NCI-H526 (cell line): ENCODE measurements around the gene RERG.

Source experiments
- DNase-seq, 2 experiments: peaks; one replicate each; lab custom pipeline; 2025; lab: John Stamatoyannopoulos, UW

RERG gene

DNA sequence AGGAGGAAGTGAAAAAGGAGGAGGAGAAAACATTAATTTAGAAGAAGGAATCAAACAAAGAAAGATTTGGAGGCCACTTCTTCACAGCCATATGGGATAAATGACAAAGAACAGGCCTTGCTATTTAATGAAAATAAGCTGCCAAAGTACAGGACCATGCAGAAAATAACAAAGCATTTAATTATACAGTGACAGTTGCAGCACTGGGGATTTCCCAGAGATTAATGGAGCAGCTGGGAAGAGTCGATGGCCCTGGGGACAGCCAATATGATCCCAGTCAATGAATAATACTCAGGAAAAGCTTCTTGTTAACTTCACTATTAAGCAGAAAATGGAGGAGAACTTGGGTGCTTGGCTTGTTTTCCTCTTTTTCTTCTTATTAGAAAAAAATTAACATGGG lies 34.6 kb downstream of the RERG start:
- DNase-seq: no peak

DNA sequence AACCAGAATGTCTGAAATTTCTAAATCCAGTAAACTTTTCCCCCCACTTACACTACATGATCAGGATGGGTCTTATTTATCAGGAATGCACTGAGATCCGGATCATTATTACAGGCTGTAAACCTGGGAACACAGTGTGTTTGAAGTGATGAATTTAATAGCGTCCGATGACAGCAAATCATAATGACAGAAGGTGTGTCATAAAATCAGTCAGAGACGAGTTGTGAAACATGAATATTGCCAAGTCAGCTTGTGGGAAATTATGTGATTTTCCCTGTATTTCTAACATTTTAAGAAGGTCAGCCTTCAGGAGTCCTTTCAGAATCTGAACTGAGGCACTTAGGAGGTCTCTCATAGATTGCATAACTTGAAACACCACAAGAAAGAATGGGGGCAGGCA lies 36.7 kb downstream of the RERG start:
- DNase-seq: no peak

DNA sequence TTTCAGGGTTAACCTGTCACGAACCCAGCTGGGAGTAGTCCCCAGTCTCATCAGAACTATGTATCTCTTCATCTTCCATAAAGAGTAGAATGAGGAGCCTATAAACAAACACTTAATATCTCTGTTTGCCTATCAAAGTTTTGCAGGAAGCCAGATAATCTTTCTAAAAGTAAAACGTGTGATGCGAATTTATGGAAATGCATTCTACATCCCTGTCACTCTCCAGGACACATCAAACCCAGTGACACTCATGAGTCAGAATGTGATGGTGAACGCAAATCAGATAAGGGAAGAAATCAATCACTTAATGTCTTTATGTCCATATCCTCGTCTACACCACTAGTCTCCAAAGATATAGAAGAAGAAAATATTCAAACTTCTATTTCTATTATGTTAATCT lies 37.4 kb downstream of the RERG start:
- no peak for DNase-seq

DNA sequence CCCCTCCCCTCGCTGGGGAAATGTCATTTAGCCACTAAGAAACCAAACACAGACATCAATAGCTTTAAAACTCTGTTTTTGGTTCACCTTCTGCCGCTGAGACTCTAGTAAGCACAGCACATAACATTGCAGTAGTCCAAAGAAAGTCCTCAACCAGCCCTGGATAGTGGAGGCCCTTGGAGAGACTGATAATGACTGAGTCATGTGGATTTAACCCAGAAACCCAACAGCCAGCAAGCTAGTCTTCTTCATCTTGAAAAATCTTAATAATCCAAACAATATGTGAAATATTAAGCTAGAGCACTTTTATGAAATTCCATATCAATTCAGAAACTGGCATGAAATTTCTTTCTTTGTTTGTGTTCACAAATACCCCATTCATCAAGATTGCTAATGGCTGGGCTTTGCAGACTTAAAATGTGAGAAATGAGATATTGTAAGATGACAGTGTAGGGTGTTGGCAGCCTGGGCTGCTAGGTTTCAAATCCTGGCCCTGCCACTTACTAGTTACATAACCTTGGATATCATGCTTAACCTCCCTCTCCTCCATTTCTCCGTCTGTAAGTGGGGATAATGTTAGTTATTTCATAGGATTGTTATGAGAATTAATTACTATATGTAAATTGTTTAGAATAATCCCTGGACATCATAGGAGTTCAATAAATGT lies 40.1 kb downstream of the RERG start:
- DNase-seq: no peak

DNA sequence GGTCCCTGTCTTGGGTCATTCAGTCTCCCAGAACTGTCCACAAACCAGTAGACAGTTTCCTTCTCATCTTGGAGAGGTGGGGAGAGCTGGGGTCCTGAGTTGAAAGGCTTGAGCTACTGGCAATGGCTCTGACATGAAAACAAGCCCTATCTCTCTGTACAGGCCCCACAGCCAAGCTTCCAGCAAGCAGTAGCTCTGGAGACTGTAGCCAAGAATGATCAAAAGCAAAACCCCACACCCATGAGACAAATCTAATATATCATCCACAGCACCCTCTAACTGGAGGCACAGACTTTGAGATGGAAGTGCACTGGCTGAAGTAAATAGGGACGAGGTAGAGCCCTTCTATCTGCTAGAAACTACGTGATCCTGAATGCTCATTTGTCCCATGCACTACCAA lies 40.9 kb downstream of the RERG start:
- no peak for DNase-seq

DNA sequence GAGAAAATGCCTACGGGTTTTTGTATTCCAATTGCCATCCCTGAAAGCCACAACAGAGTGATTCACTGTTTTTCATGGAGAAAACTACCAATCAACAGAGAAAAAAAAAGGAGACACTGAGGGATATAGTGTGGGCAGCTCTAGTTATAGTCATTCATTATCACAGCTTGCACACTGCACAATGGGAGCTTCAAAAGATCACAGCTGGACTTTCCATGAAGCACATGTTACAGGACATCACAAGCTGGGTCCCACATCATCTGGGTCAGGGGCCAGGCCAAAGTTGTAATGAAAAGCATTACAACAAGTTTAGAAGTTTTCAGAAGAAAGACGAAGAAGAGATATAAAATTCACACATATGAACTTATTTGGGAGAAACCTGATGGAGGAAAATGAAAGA lies 41.5 kb downstream of the RERG start:
- no peak for DNase-seq

DNA sequence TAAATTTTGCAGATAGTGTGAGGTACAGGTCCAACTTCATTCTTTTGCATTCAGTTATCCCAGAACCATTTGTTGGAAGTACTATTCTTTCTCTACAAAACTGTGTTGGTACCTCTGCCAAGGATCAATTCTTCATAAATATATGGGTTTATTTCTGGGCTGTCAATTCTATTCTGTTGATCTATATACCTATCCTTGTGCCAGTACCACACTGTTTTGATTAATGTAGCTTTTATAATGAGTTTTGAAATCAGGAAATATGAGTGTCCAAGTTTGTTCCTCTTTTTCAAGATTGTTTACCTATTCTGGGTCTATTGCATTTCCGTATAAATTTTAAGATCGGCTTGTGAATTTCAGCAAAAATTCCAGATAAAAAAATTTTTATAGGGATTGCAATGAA lies 48.1 kb downstream of the RERG start:
- DNase-seq: no peak

DNA sequence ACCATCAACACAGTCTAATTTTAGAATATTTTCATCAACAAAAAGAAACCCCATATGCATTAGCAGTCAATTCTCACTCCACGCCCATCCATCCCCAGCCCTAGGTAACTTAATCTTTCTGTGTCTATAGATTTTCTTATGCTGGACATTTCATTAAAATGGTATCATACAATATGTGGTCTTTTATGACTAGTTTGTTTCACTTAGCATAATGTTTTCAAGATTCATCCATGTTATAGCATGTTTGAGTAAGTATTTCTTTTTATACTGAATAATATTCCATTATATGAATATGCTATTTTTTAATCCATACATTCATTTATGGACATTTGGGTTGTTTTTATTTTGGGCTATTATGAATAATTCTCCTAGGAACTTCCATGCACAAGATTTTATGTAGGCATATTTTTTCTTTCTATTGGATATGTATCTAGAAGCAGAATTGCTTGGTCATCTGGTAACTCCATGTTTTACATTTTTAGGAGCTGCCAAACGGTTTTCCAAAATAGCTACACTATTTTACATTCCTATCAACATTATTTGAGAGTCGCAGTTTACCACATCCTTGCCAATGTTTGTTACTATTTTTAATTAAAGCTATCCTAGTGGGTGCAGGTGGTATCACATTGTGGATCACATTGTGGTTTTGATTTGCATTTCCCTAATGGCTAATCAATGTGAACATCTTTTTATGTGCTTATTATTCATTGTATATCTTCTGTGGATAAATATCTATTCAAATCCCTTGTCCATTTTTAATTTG lies 49.0 kb downstream of the RERG start:
- DNase-seq: peak; percentile 42 to 47

DNA sequence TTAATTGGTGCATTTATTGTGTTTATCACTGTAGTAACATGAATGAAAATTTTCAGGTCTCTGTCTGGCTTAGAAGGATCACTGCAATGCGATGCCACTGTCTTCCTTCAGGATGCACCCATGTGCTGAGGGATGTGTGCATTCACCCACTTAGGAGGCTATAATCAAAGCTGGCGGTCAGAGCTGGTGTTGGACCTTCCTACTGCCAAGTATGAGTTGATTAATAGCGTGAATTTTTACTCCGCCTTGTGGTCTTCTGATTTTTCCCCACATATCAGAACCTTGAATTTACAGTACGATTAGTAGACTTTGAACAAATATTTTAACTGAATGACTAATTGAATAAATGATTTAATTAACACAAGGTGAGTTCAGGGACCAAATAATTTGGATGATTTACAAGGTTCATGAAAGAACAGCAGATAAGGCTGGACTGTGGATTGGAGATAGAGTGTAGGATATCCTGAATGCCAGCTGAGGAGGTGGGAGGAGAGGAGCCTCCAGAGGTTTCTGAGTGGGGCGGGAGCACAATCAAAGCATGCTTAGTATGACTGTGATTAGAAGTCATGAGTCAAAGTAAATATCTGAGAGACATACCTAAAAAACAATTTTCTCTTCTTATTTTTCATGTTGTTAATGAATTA lies 50.1 kb downstream of the RERG start:
- no peak for DNase-seq

DNA sequence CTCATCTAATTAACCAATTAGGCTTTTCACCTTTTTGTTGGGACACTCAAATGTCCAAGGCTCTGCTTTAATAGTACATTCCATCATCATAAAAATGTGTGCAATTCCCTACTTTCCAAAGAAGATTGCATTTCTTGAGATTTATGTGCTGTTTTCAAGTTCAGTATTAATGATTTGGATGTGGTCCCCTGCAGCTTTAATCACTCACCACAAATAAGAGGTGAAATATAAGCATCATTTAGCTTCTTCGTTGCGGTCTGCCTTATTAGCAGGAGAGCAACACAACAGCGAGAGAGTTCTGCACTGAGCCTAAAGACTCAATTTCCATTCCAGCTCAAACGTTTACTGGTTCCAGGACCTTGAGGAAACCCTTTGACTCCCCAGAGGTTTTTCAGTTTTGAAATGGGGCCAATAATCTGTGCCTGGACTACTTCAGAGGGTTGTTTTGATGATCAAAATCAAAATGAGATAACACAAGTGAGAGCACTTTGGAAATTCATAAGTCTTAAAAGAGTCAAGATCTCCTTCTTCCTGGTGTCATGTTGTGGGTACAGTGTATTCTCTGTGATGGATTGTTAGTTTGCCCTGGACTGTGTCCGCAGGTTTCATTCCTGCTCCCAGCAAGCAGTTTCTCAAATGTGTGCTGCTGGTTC lies 53.1 kb downstream of the RERG start:
- no peak for DNase-seq

DNA sequence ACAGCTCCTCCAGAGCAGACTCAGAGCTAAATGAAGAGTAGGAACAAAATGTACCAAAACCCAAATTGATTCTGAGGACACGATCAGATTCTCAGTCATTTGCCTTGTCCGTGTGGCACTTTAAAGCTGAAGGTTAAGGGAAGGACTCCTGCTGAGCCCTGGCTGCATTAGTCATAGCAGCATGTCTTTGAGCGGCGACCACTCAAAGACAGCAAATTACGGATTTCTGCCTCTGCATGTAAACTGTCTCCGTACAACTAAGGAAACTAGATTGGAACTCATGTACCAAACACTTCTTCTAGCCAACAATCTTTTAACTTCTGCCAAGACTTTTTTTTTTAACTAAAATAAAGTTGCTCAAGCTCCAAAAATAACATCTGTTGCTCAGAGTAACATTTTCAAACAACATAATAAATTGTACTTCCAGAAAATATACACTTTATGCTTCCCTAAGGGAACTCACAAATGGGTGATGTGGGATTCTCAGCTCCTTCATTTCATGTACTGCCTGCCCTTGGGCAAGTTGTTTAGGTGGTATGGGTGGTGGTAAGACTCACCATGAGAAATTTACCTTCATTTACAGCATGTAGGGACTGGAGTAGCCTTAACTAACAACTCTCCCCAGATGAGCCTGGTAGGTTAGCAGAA lies 56.1 kb downstream of the RERG start:
- DNase-seq: no peak

DNA sequence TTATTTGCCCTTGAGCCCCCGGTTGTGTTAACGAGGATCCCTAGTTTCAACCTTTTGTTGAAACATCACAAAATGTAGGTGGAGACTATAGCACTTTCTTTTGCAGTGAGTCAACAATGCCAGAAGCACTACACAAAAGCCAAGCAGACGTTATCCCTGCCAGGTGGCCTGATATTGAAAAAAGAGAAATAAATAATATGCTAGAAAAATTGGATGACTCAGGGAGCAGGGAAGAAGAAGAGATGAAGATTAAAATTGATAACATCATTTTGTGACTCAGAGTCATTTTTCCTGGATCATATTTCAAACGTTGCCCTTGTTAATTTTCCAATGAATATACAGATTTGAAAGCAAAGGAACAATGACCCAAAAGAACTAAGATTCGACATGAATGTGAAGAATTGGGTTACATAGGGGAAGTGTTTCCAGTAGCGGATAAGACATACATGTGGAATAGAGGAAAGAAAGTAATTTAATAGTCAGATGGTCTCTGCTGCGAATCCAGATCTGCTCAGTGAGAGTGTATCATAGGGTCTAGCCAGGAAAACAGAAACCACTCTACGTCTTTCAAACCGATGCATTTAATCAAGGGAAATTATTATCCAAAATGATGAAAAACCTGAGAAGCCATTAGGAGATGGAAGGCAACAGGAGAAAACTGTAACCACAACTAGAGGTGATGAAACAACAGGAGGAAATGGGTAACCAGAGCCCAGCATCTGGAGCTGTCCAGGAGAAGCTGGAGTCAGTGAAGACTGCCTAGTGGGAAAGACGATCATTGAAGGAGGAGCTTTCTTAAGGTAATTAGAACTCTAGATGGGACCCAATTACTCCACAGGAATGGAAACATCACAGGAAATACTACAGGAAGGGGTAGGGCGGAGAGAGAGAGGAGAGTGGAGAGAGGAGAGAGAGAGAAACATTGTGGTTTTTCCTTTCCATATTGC lies 57.9 kb downstream of the RERG start:
- DNase-seq: no peak

DNA sequence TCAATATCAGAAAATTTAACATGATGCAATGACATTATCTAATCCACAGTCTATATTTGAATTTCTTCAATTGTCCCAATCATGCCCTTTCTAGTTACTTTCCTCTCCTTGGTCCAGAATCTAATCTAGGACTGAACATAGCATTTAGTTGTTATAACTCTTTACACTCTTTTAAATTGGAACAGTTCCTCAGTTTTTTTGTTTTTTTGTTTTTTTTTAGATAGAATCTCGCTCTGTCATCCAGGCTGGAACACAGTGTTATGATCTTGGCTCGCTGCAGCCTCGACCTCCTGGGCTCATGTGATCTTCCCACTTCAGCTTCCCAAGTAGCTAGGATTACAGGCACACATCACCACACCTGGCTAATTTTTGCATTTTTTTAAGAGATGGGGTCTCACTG lies 63.1 kb downstream of the RERG start:
- DNase-seq: no peak

DNA sequence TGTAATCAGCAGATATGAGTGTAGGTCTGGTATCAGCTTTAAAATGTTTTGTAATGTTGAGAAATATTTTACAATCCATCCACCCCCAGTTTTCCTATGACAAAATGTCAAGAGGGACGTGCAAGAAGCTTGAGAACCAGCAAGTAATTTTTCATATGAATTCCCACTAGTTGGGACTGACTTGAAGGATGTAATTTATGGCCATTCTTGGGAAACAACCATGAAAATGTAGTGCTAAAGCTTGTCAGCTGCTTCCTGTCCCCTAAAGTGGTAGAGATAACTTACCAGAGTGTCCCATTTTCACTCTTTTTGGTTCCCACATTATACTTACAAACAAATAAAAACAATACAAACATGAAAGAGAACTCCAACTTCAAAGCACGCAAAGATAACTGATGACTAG lies 63.9 kb downstream of the RERG start:
- no peak for DNase-seq

DNA sequence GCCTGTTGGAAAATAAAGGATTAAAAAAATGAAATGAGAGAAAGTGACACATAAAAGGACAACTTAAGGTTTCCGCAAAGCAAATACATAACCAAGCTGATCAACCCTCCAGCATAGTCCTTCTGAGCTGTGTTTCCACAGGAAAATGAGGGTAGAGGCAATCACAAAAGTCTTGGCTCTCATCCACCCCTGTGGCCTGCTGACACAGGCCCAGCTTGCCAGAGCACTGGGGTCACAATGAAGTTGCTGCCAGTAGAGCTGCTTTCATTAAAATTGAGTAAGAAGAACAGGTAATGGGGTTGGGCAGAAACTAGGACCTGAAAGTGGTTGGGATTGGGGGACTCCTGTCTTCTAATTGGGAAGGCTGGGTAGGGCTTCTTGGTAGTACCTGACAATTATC lies 65.9 kb downstream of the RERG start:
- peak in 1 of 2 experiments; percentile 22 for DNase-seq

DNA sequence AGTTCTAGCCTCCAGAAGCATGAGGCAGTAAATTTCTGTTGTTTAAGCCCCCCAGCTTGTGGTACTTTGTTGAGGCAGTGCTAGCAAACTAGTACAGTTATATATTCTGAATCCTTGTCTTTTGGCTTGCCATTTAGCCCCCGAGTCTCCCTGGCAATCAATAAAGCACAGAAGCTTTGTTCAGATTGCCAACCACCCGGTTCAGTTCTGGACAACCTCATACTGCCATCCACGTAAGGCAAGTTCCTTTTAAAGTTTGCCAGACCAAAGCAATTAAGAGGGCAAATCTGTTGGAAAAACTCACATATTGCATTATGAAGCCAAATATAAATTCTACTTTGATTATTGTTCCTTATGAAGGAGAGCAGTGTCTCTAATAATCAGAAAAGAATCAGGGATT lies 67.1 kb downstream of the RERG start:
- DNase-seq: no peak

DNA sequence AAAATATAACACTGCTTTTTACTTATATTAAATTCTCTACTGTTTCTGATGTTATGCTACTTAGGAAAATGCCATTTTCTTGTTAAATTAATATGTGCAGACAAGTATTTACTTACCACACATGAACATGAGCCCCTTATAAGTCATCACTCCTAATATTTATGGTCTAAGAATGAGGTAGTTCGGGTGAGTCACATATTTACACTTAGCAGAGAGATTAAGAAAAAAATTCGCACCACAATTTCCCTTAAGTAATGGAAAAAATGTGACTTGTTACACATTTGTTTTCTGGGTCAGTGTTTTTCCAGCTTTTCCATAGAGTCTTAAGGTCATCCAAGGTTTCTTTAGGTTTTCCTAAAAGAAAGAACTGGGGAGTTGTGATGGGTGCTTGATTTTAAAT lies 68.3 kb downstream of the RERG start:
- no peak for DNase-seq

DNA sequence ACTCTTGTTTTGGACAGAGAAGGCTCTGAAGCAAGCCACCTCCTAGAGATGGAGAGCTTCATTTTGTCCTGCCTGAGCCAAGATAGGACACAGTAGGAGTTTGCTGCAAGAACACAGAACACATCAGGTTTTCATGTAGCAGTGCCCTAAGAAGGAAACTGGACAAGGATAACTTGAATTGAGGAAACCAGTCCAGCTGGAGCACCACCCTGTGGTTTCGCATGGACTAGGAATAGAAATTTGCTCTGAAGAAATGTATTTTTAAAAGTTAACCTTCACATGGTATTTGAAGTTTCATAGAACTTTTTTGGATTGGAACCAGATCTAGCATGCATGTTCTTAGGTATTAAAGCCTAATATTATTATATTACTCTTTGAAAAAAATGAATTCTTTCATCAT lies 68.8 kb downstream of the RERG start:
- DNase-seq: no peak

DNA sequence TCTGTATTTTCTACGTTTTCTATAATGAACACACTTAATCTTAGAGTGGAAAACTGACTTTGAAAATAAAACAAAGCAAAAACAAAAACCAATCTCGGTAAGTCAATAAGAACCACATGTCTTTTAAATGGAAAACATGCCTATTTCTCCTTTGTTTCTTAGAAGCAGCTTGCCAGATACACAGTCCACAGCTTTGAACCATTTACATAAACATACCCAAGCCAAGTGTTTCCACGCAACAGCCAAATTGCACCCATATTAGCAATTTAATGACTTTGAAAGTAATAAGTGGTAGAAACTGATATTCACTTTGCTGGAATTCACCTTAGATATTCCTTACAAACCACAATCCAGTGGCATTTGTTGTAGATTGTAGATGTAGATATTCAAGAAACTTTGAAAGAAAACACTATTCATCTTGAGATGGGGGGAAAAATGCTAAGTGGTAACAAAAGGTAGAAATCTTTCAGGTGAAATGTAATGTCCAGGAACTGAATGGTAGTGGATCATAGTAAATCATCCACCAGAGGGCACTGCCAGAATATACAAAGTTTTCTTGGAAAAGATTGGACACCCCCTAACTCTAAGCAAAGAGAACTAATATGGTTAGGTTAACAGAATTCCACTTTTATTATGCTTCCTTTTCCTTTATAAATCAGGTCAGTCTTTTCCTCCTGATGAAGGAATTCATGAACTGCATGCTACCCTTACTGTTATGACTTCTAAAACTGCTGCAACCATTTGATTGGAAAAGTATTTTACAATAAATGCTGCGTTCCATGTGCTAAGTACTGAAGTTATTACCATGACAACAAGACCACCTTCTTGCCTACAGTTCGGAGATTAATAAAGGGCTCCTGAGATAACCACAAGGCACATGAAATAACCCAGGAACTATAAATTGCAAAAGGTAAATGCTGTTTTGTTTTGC lies 69.8 kb downstream of the RERG start:
- peak; percentile 4 to 34 for DNase-seq

DNA sequence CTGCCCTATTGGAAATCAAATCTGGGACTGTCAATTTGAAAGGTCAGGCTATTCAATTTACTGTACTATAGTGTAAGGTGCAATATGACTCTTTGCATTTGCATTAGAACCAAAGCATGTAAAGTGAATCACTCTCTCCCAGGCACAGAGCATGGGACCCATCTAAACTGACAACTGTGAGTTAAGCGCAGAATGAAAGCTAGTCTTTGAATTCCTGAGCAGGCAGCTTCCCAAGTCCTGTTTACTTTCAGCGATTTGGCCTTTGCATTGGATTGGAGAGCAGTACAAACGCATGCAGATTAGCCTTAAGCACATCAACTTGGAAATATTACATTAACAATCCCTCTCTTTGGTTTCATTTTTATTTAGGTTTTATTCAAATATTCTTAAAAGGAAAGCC lies 74.6 kb downstream of the RERG start:
- peak; percentile 71 to 75 for DNase-seq
